22Rv1 (cell line): ENCODE results near the gene RNF212.
"Not testable (repeated sequence)": the region's sequence is repeated elsewhere in the genome, so short reads cannot be mapped to it uniquely, and the experiment has no call there.

Experiments
- H3K27ac ChIP-seq: fragments of 450-650 bp; 2 replicates; pipeline ENCODE4 v1.5.1; 2017
- CTCF ChIP-seq: fragments of 450-650 bp; IDR thresholded peaks from 2 replicates; pipeline ENCODE4 v1.5.1; 2017; ENCODE audit warnings: mild to moderate bottlenecking
- ZFX ChIP-seq: fragments of 450-650 bp; IDR thresholded peaks from 2 replicates; pipeline ENCODE4 v1.6.1; 2017; ENCODE audit warnings: antibody characterized with exemption, borderline replicate concordance

Gene RNF212

DNA sequence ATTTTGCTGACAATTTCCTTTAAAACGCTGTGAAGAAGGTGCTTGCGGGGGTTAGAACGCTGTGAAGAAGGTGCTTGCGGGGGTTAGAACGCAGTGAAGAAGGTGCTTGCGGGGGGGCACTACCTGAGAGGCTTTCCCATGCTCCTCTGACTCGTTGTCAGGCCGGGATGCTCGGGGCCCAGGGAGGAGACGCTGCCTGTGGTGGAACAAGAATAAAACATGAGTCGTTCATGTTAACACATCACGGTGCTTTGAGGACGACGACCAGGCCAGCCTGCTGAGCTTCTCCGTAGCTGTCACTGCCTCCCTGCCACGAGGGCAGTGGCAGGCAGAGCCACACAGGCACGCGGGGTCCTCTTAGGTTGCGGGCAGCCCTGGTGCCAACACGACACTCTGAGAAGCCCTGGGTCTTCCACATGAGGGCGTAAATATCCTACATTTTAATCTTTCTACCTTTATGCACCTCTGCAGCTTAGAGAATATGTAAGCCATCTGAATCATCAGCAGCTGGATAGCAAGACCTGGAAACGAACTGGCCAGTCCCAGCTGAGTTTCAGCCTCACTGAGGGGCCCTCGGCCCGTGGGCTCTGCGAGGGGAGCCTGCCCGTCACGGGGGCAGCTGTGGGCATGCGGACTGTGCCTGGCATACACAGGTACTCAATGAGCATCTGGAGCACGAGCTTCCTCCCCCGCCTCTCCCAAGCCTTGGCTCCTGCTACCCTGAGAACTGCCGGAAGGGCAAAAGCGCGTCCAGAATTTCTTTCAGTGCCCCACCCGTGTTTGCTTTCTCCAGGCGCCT, 55.0 kb downstream of the RNF212 start:
- H3K27ac ChIP-seq = no peak overlapping the region
- TF ChIP-seq CTCF (no peak), ZFX (no peak)

DNA sequence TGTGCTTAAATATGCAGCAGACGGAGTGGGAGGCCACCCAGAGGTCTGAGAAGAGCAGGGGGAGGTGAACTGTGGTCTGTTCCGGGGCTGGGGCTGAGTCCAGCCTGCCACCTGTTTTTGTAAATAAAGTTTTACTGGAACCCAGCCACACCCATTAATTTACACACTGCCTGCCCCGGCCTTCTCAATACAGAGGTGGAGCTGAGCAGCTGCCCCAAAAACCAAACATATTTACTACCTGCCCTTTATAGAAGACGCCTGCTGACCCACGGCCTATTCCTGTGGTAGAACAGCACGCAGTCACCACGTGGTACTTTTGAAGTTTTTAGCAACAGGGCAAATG, 56.0 kb downstream of the RNF212 start:
- TF ChIP-seq ZFX (no peak), CTCF (no peak)
- no peak overlapping the region for H3K27ac ChIP-seq

DNA sequence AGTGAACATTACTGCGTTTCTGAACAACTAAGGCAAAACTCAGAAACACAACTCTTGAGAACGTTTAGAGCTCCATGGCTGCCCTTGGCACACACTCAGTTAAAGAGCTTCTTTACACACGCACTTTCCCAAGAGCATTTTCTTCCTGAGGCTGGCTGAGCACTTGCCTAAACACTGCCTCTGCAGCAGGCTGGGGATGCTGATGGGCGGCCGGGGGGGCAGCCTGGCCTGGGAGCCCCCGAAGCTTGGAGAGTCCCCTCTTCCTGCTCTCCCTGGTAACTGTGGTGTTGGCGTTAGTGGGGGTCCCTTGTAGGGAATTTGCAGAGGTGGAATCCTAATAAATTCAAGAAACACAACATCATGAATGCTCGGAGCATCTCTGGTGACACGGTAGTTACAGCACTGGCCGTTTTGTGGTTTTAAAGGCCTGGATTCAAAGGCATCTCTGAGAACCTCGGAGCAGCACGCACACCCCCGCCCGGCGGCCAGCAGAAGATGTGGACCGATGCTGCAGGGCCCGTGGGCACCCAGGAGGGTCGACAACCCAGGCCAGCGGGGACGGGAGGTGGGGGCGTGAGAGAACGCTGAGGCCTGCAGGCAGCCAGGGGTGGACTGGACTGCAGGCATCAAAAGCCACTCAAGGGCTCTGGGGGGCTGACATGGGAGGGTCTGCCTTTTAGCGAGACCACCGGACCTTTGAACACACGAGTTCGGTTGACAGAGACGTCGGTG, 56.5 kb downstream of the RNF212 start:
- no peak for TF ChIP-seq ZFX
- no peak for TF ChIP-seq CTCF
- H3K27ac ChIP-seq = no peak overlapping the region

DNA sequence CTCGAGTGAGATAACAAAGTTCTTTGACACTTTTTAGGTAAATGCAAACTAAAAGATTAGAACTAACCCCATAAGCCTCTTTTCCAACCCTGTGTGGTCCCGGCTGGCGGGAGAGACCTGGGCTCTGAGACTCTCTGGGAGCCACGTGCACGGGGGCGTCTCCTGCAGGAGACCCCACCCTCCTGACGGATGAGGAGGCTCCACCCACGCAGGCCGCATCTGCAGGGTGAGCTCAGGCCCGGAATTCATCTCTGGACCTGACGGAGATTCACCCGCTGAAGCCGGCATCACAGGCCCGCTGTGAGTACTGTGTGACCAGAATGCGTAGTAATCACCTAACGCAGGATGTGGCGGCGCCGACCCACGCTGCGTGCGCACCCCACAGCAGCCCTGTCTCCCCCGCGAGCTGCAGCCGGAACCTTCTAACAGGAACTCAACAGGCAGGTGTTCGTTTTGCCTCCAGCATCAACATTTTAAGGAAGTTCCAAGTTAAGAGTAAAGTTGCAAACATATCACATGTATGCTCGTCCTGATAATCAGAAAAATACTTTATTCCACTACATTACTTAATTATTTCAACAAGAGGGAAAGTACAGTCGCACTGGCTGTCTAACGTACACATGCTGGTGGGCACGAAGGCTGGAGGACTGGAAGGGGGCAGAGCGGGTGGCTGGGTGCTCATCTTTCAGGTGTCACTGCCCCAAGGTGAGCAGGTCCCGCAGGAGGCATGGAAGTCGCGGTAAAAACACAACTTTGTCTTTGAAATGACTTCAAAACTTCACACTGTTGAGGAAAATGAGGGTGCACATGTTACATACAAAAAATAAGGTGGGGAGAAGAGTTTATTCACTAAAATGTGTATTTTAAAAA, 57.4 kb downstream of the RNF212 start:
- no peak for TF ChIP-seq CTCF
- no peak for TF ChIP-seq ZFX
- H3K27ac ChIP-seq = no peak overlapping the region

GRCh38 chr4:1055243-1055701, 58.1 kb downstream of the RNF212 start:
- not testable (repeated sequence) for H3K27ac ChIP-seq

GRCh38 chr4:1054696-1055242, 58.6 kb downstream of the RNF212 start:
- not testable (repeated sequence) for H3K27ac ChIP-seq

DNA sequence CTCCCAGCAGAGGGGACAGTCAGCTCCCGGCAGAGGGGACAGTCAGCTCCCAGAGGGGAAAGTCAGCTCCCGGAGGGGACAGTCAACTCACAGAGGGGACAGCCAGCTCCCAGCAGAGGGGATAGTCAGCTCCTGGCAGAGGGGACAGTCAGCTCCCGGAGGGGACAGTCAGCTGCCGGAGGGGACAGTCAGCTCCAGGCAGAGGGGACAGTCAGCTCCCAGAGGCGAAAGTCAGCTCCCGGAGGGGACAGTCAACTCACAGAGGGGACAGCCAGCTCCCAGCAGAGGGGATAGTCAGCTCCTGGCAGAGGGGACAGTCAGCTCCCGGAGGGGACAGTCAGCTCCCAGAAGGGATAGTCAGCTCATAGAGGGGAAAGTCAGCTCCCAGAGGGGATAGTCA, 59.5 kb downstream of the RNF212 start:
- H3K27ac ChIP-seq = not testable (repeated sequence)

GRCh38 chr4:1053080-1053661, 60.2 kb downstream of the RNF212 start:
- H3K27ac ChIP-seq = no peak overlapping the region
- TF ChIP-seq ZFX = no peak
- TF ChIP-seq CTCF = no peak
